Measurements from ENCODE around the gene CCDC183. TPM values are rescaled to one million over a fixed set of nuclear protein-coding genes. Genes with fewer than 3 reads are reported as not detected.

CCDC183 gene
- total and polyA plus RNA-seq, 3 donors from 2014 or later = 37.8 to 59.8 (median 41.1) TPM

DNA sequence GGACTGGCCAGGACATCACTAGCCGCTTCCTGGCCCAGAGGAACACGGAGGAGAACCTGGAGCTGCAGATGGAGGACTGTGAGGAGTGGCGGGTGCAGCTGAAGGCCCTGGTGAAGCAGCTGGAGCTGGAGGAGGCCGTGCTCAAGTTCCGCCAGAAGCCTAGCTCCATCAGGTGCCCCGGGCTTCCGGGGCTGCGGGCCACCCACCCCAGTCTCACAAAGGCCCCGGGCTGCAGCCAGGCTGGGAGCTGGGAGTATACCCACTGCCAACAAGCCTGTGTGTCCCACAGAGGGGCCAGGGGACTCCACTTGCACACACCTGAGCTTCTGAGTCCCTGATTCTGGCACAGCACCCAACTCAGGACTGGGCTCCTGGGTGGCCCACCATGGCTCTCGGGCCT lies 9.9 kb downstream of the CCDC183 start:
- Histone ChIP-seq H3K4me3 (no peak overlapping the region), H3K4me1 (peaks cover 12% of the 10 kb centered on the region), H3K27me3 (no peaks in the 10 kb centered on the region), H3K9me3 (no peaks in the 10 kb centered on the region), H3K27ac (no peak overlapping the region), H3K36me3 (ENCODE audit: low read depth, missing control alignments) (no peaks in the 10 kb centered on the region)
- 94 to 100% methylated on average over 1 to 10 of the region's 10 CpGs for WGBS, 2 donors
- DNase-seq = no peak
- intact Hi-C loops (cut with DNase I; ENCODE audit: low total_unique reads) = loop anchor here (5.0 kb wide), 1 partner anchor 136 kb away; the partner anchor contains the start of gene FBXW5
- TF ChIP-seq, protein P1, sequence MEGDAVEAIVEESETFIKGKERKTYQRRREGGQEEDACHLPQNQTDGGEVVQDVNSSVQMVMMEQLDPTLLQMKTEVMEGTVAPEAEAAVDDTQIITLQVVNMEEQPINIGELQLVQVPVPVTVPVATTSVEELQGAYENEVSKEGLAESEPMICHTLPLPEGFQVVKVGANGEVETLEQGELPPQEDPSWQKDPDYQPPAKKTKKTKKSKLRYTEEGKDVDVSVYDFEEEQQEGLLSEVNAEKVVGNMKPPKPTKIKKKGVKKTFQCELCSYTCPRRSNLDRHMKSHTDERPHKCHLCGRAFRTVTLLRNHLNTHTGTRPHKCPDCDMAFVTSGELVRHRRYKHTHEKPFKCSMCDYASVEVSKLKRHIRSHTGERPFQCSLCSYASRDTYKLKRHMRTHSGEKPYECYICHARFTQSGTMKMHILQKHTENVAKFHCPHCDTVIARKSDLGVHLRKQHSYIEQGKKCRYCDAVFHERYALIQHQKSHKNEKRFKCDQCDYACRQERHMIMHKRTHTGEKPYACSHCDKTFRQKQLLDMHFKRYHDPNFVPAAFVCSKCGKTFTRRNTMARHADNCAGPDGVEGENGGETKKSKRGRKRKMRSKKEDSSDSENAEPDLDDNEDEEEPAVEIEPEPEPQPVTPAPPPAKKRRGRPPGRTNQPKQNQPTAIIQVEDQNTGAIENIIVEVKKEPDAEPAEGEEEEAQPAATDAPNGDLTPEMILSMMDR (IDR thresholded peaks at IDR 0.05) = no peak
- TF ChIP-seq POLR2A (IDR thresholded peaks at IDR 0.05) = no peak

DNA sequence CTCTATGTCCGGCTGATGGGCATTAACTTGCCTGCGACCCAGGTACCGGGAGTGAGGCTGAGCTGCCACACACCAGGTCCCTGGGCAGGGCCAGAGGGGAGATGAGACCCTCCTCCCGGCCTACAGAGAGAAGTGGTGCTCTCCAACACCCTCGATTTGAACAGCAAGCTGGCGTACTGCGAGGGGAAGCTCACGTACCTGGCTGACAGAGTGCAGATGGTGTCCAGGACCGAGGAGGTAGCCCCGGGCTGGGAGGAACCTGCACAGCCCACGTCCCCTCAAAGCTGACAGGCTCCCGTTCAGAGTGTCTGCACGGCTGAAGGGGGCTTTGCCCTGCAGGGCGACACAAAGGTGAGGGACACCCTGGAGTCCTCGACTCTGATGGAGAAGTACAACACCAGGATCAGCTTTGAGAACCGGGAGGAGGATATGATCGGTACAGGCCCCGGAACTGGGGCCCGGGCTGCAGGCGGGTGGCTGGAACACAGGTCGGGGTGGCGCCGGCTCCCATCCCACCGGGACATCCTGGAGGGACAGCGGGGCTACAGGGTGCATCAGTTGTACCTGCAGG lies 10.6 kb downstream of the CCDC183 start:
- Histone ChIP-seq H3K9me3 (no peaks in the 10 kb centered on the region), H3K27ac (peak overlapping the region; percentile 86 to 88), H3K27me3 (no peaks in the 10 kb centered on the region), H3K4me1 (peaks cover 12% of the 10 kb centered on the region), H3K36me3 (ENCODE audit: low read depth, missing control alignments) (no peaks in the 10 kb centered on the region), H3K4me3 (peak overlapping the region; percentile 79 to 94)
- WGBS, 2 donors = 42 to 58% methylated on average over 12 to 25 of the region's 25 CpGs
- intact Hi-C loops (cut with DNase I; ENCODE audit: low total_unique reads) = loop anchor here (5.0 kb wide), 1 partner anchor 136 kb away; the partner anchor contains the start of gene FBXW5
- TF ChIP-seq, protein P1 (IDR thresholded peaks at IDR 0.05) = no peak
- no peak for TF ChIP-seq POLR2A (IDR thresholded peaks at IDR 0.05)
- no peak for DNase-seq

DNA sequence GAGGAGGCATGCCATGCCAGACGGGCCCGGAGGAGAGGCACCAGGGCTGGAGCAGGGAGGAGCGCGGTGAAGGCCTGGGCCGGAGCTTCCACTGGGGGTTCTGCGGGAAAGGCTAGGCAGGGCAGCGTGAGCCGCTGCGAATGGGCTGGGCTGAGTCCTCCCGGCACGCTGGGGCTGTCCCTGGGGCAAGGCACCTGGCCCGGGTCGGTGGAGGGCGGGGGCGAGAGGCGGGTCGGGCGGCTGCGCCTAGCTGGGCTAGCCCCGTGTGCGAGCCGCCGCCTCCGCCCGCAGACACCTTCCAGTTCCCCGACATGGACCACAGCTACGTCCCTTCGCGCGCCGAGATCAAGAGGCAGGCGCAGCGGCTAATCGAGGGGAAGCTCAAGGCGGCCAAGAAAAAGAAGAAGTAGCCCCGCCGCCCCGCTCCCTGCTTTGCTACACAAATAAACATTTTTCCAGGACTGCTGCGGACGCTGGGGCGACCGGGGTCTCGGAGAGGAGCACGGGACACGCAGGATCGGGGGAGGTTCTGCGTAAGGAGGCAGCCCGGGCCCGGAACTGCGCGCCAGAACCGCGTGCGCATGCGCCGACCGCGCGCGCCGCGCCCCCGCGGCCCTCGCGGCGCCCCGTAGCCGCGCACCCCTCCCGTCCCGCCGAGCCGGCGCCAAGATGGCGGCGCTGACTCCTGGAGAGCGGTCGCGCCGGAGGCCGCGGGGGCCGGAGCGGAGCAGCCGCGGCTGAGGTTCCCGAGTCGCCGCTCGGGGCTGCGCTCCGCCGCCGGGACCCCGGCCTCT lies 11.3 kb downstream of the CCDC183 start, which contains the start of gene RABL6:
Gene RABL6, plus strand, starts transcription at position 668 of the 794 bp plus-strand sequence. CDS start 249 bp downstream, outside the sequence.
- WGBS, 2 donors = 0 to 1% methylated on average over 14 to 90 of the region's 96 CpGs
- Histone ChIP-seq H3K9me3 (no peaks in the 10 kb centered on the region), H3K27me3 (no peaks in the 10 kb centered on the region), H3K4me3 (peak within 1 kb of the TSS; percentile 79 to 94), H3K4me1 (peaks cover 12% of the 10 kb centered on the region), H3K36me3 (ENCODE audit: low read depth, missing control alignments) (no peaks in the 10 kb centered on the region), H3K27ac (peak within 1 kb of the TSS; percentile 86 to 88)
- DNase-seq = peak; percentile 76
- intact Hi-C loops (cut with DNase I; ENCODE audit: low total_unique reads) = loop anchor here (5.0 kb wide), 1 partner anchor 135 kb away; the partner anchor contains the start of gene FBXW5
- TF ChIP-seq, protein P1 (IDR thresholded peaks at IDR 0.05) = peak in 1 of 3 experiments; percentile 16
- peak; percentile 7 for TF ChIP-seq POLR2A (IDR thresholded peaks at IDR 0.05)

DNA sequence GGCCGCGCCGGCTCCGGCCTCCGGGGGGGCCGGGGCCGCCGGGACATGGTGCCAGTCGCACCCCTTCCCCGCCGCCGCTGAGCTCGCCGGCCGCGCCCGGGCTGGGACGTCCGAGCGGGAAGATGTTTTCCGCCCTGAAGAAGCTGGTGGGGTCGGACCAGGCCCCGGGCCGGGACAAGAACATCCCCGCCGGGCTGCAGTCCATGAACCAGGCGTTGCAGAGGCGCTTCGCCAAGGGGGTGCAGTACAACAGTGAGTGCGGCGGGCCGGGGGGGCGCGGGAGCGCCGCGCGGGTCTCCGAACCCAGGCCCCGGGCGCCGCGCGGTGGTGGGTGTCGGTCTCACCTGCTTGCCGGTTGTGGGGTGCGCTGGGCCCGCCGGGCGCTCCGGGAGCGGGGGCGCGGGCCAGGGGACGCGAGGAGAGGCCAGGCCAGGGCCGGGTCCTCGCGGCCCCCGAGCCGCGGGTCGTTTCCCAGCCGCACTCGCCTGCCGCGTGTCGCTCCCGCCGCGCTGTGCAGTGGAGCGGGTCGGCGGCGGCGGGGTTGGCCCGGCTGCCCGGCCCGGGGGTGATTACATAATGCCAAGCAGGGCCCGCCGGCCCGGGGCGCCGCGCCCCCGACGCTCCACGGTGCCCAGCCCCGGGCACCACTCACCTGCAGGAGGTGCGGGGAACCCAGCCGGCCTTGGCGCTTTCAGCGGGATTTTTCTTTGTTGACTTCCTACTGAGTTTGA lies 12.1 kb downstream of the CCDC183 start:
- no peaks in the 10 kb centered on the region for H3K36me3 ChIP-seq (ENCODE audit: low read depth, missing control alignments)
- DNase-seq = peak; percentile 56
- H3K4me1 ChIP-seq = peaks cover 12% of the 10 kb centered on the region
- no peaks in the 10 kb centered on the region for H3K27me3 ChIP-seq
- peak overlapping the region; percentile 75 to 94 for H3K4me3 ChIP-seq
- no peaks in the 10 kb centered on the region for H3K9me3 ChIP-seq
- intact Hi-C loops (cut with DNase I; ENCODE audit: low total_unique reads) = loop anchor here (5.0 kb wide), 1 partner anchor 134 kb away; the partner anchor contains the start of gene FBXW5
- TF ChIP-seq, protein P1 (IDR thresholded peaks at IDR 0.05) = no peak
- TF ChIP-seq POLR2A (IDR thresholded peaks at IDR 0.05) = no peak
- H3K27ac ChIP-seq = peak overlapping the region; percentile 70 to 88
- WGBS, 2 donors = 0% methylated on average over 21 to 57 of the region's 93 CpGs
